Measurements from ENCODE around the gene PHTF1. TPM values are rescaled to one million over a fixed set of nuclear protein-coding genes. Genes with fewer than 3 reads are reported as not detected.

Gene PHTF1
- total and polyA plus RNA-seq, 9 donors = 4.5 to 28.6 (median 9.7) TPM

- no peaks in the 10 kb centered on the region for H3K36me3 ChIP-seq
- TF ChIP-seq POLR2A (IDR thresholded peaks at IDR 0.05) = no peak
- TF ChIP-seq CTCF (IDR thresholded peaks at IDR 0.05) = no peak
- TF ChIP-seq EP300 (IDR thresholded peaks at IDR 0.05) = no peak
- H3K27me3 ChIP-seq = no peaks in the 10 kb centered on the region
- peaks cover 10% of the 10 kb centered on the region for H3K4me1 ChIP-seq (ENCODE audit: insufficient read depth)
- DNase-seq = no peak
- H3K9me3 ChIP-seq = no peaks in the 10 kb centered on the region
- intact Hi-C loops (cut with DNase I) = no loop called here
- H3K4me3 ChIP-seq = no peak overlapping the region
- 3 to 9% (median 4%) methylated on average over 2 of the region's 2 CpGs for WGBS, 3 donors
- no peak overlapping the region for H3K27ac ChIP-seq
Measured at GRCh38 chr1:113782406-113782805, 23.1 kb upstream of the PHTF1 start.

GRCh38 chr1:113780374-113781146 lies 21.3 kb upstream of the PHTF1 start:
- Histone ChIP-seq H3K36me3 (no peaks in the 10 kb centered on the region), H3K4me3 (no peak overlapping the region), H3K27me3 (no peaks in the 10 kb centered on the region), H3K4me1 (ENCODE audit: insufficient read depth) (peaks cover 10% of the 10 kb centered on the region), H3K9me3 (no peaks in the 10 kb centered on the region), H3K27ac (no peak overlapping the region)
- intact Hi-C loops (cut with DNase I) = no loop called here
- TF ChIP-seq EP300 (IDR thresholded peaks at IDR 0.05) (no peak), CTCF (IDR thresholded peaks at IDR 0.05) (no peak), POLR2A (IDR thresholded peaks at IDR 0.05) (no peak)
- DNase-seq = no peak
- WGBS, 3 donors = 71 to 78% (median 76%) methylated on average over 5 of the region's 5 CpGs

GRCh38 chr1:113779542-113779941 lies 20.3 kb upstream of the PHTF1 start:
- Histone ChIP-seq H3K9me3 (no peaks in the 10 kb centered on the region), H3K27me3 (no peaks in the 10 kb centered on the region), H3K4me1 (ENCODE audit: insufficient read depth) (peaks cover 10% of the 10 kb centered on the region), H3K4me3 (no peak overlapping the region), H3K27ac (no peak overlapping the region), H3K36me3 (no peaks in the 10 kb centered on the region)
- no peak for DNase-seq
- intact Hi-C loops (cut with DNase I) = no loop called here
- TF ChIP-seq POLR2A (IDR thresholded peaks at IDR 0.05) (no peak), EP300 (IDR thresholded peaks at IDR 0.05) (no peak), CTCF (IDR thresholded peaks at IDR 0.05) (no peak)
- WGBS, 3 donors = 95 to 96% (median 95%) methylated on average over 6 of the region's 6 CpGs

GRCh38 chr1:113777561-113777960 lies 18.3 kb upstream of the PHTF1 start:
- WGBS, 3 donors = 91 to 94% (median 93%) methylated on average over 4 of the region's 4 CpGs
- DNase-seq = no peak
- Histone ChIP-seq H3K4me1 (ENCODE audit: insufficient read depth) (peaks cover 7% of the 10 kb centered on the region), H3K9me3 (no peaks in the 10 kb centered on the region), H3K27ac (no peak overlapping the region), H3K36me3 (no peaks in the 10 kb centered on the region), H3K4me3 (no peak overlapping the region), H3K27me3 (no peaks in the 10 kb centered on the region)
- intact Hi-C loops (cut with DNase I) = no loop called here
- TF ChIP-seq POLR2A (IDR thresholded peaks at IDR 0.05) = no peak
- no peak for TF ChIP-seq CTCF (IDR thresholded peaks at IDR 0.05)
- no peak for TF ChIP-seq EP300 (IDR thresholded peaks at IDR 0.05)
